A549 (cell line): ENCODE results near the gene TACC3.

Experiments
- CEBPB ChIP-seq, 2 experiments: fragments of >200 bp in 1 of 2; sonication (Bioruptor Twin) in 1 of 2; formaldehyde crosslinking in 1 of 2; IDR thresholded peaks; 2 replicates each; pipeline ENCODE4 v1.6.1; 2012 to 2016
- FOSL2 ChIP-seq, 2 experiments: fragments of 450-650 bp in 1 of 2; fragments of >200 bp in 1 of 2; sonication (Bioruptor Twin) in 1 of 2; formaldehyde crosslinking; IDR thresholded peaks; 2 replicates each; pipeline versions ENCODE4 v1.5.0 to v1.6.1; 2016 to 2020; ENCODE audit warnings: mild to moderate bottlenecking in 1 of 2, moderate library complexity in 1 of 2
- MAFK ChIP-seq: fragments of 450-650 bp; IDR thresholded peaks from 2 replicates; pipeline ENCODE4 v1.6.1; 2014; ENCODE audit not compliant: partially characterized antibody
- MAX ChIP-seq: IDR thresholded peaks from 2 replicates; pipeline ENCODE4 v1.6.1; 2012
- PHF8 ChIP-seq: fragments of 200-600 bp; sonication (generic); IDR thresholded peaks from 2 replicates; pipeline ENCODE4 v1.6.1; 2016; ENCODE audit warnings: low read depth, mild to moderate bottlenecking, antibody characterized with exemption, moderate library complexity, borderline replicate concordance
- USF2 ChIP-seq: fragments of 450-650 bp; IDR thresholded peaks from 2 replicates; pipeline ENCODE4 v1.6.1; 2014; ENCODE audit warnings: antibody characterized with exemption
- TF ChIP-seq, protein P1 (sequence below): fragments of >200 bp; sonication (Bioruptor Twin); formaldehyde crosslinking; IDR thresholded peaks from 3 replicates; pipeline ENCODE4 v1.5.1; 2016
- TF ChIP-seq, protein P2 (sequence below): fragments of 250-450 bp; sonication (Bioruptor Pico); IDR thresholded peaks from 2 replicates; pipeline ENCODE4 v1.5.0; 2021; ENCODE audit warnings: mild to moderate bottlenecking, moderate library complexity, borderline replicate concordance

- TF ChIP-seq, protein P1, sequence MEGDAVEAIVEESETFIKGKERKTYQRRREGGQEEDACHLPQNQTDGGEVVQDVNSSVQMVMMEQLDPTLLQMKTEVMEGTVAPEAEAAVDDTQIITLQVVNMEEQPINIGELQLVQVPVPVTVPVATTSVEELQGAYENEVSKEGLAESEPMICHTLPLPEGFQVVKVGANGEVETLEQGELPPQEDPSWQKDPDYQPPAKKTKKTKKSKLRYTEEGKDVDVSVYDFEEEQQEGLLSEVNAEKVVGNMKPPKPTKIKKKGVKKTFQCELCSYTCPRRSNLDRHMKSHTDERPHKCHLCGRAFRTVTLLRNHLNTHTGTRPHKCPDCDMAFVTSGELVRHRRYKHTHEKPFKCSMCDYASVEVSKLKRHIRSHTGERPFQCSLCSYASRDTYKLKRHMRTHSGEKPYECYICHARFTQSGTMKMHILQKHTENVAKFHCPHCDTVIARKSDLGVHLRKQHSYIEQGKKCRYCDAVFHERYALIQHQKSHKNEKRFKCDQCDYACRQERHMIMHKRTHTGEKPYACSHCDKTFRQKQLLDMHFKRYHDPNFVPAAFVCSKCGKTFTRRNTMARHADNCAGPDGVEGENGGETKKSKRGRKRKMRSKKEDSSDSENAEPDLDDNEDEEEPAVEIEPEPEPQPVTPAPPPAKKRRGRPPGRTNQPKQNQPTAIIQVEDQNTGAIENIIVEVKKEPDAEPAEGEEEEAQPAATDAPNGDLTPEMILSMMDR, result no peak
- no peak for TF ChIP-seq MAX
- TF ChIP-seq USF2, result no peak
- TF ChIP-seq CEBPB (IDR thresholded peaks at IDR 0.05), result no peak
- TF ChIP-seq PHF8, result no peak
- TF ChIP-seq FOSL2 (IDR thresholded peaks at IDR 0.05), result no peak
- no peak for TF ChIP-seq FOSL2 (CRISPR knock-in tag; IDR thresholded peaks at IDR 0.05)
- TF ChIP-seq, protein P2, sequence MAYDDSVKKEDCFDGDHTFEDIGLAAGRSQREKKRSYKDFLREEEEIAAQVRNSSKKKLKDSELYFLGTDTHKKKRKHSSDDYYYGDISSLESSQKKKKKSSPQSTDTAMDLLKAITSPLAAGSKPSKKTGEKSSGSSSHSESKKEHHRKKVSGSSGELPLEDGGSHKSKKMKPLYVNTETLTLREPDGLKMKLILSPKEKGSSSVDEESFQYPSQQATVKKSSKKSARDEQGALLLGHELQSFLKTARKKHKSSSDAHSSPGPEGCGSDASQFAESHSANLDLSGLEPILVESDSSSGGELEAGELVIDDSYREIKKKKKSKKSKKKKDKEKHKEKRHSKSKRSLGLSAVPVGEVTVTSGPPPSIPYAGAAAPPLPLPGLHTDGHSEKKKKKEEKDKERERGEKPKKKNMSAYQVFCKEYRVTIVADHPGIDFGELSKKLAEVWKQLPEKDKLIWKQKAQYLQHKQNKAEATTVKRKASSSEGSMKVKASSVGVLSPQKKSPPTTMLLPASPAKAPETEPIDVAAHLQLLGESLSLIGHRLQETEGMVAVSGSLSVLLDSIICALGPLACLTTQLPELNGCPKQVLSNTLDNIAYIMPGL (CRISPR knock-in tag), result no peak
- no peak for TF ChIP-seq MAFK
These were observed 28.0 kb downstream of the TACC3 start for GRCh38 chr4:1749370-1749769.
